Neural cell (in vitro differentiated cells): ENCODE results near the gene ARGLU1.

Experiments used
- CTCF ChIP-seq: fragments of 450-650 bp; IDR thresholded peaks from 2 replicates; pipeline ENCODE4 v1.5.1; 2014; ENCODE audit warnings: antibody characterized with exemption, mild to moderate bottlenecking, moderate library complexity; ENCODE audit not compliant: poor library complexity, severe bottlenecking
- EP300 ChIP-seq: fragments of 450-650 bp; conservative IDR thresholded peaks from 2 replicates; pipeline ENCODE4 v1.6.1; 2014; ENCODE audit warnings: antibody characterized with exemption, mild to moderate bottlenecking, moderate library complexity; ENCODE audit not compliant: poor library complexity, severe bottlenecking
- EZH2 ChIP-seq: fragments of 200-600, 300-800 bp; shearing (Covaris generic), sonication (generic); IDR thresholded peaks from 2 replicates; pipeline ENCODE4 v1.6.1; 2014; ENCODE audit warnings: antibody characterized with exemption, low read length, borderline replicate concordance, mild to moderate bottlenecking; ENCODE audit not compliant: insufficient read depth, poor library complexity, severe bottlenecking
- POLR2AphosphoS5 ChIP-seq: IDR thresholded peaks from 2 replicates; pipeline ENCODE4 v1.6.1; 2012
- RAD21 ChIP-seq: fragments of 450-650 bp; conservative IDR thresholded peaks from 2 replicates; pipeline ENCODE4 v1.6.1; 2014; ENCODE audit warnings: antibody characterized with exemption, mild to moderate bottlenecking, moderate library complexity
- SMC3 ChIP-seq: fragments of 450-650 bp; conservative IDR thresholded peaks from 2 replicates; pipeline ENCODE4 v1.6.1; 2014; ENCODE audit warnings: antibody characterized with exemption, mild to moderate bottlenecking, moderate library complexity; ENCODE audit not compliant: poor library complexity
- TAF1 ChIP-seq: IDR thresholded peaks from 2 replicates; pipeline ENCODE4 v1.6.1; 2012; ENCODE audit warnings: low read depth

- TF ChIP-seq CTCF (no peak), EZH2 (no peak), RAD21 (no peak), SMC3 (no peak), EP300 (no peak), POLR2AphosphoS5 (no peak), TAF1 (no peak)
Measured at GRCh38 chr13:106560821-106561220, 7.1 kb downstream of the ARGLU1 start.
